ENCODE data around the gene RPS6KL1. TPM values are rescaled to one million over a fixed set of nuclear protein-coding genes. Genes with fewer than 3 reads are reported as not detected.
A peak's percentile ranks its signal among the peaks of the same experiment; 100 is the strongest.

Gene RPS6KL1
- total and polyA plus RNA-seq, 8 donors = 4.0 to 23.8 (median 7.2) TPM

GRCh38 chr14:74946659-74947281 lies 23.7 kb upstream of the RPS6KL1 start:
- no peaks in the 10 kb centered on the region for H3K36me3 ChIP-seq
- no peak overlapping the region for H3K27ac ChIP-seq
- FAIRE-seq = no peak
- WGBS, 2 donors = 22 to 23% methylated on average over 5 of the region's 5 CpGs
- no peak for ATAC-seq
- H3K27me3 ChIP-seq = no peaks in the 10 kb centered on the region
- DNase-seq = no peak
- H3K4me1 ChIP-seq = peaks cover 0 to 12% (median 11%) of the 10 kb centered on the region in 3 donors
- H3K4me3 ChIP-seq = no peak overlapping the region
- peak in 1 of 4 donors; percentile 7 for TF ChIP-seq CTCF (IDR thresholded peaks at IDR 0.05)
- H3K9me3 ChIP-seq = no peaks in the 10 kb centered on the region
- intact Hi-C loops (cut with DNase I) = loop anchor here in 2 of 3 donors (5.0 kb wide), 2 partner anchors 136 to 141 kb away; no protein-coding TSS in a partner anchor

GRCh38 chr14:74945852-74946658 lies 23.0 kb upstream of the RPS6KL1 start:
- 27 to 31% methylated on average over 17 of the region's 17 CpGs for WGBS, 2 donors
- intact Hi-C loops (cut with DNase I) = loop anchor here in 2 of 3 donors (5.0 kb wide), 2 partner anchors 136 to 141 kb away; no protein-coding TSS in a partner anchor
- Histone ChIP-seq H3K9me3 (no peaks in the 10 kb centered on the region), H3K27me3 (no peaks in the 10 kb centered on the region), H3K4me1 (peaks cover 0 to 6% (median 6%) of the 10 kb centered on the region in 3 donors), H3K4me3 (no peak overlapping the region), H3K27ac (no peak overlapping the region), H3K36me3 (no peaks in the 10 kb centered on the region)
- TF ChIP-seq CTCF (IDR thresholded peaks at IDR 0.05) = peak; percentile 82 to 91 (median 87)
- peak; percentile 62 to 86 (median 80) for DNase-seq
- FAIRE-seq = no peak
- peak; percentile 76 to 91 (median 88) for ATAC-seq

GRCh38 chr14:74945261-74945851 lies 22.3 kb upstream of the RPS6KL1 start:
- FAIRE-seq = no peak
- Histone ChIP-seq H3K4me3 (no peak overlapping the region), H3K36me3 (no peaks in the 10 kb centered on the region), H3K9me3 (no peaks in the 10 kb centered on the region), H3K27me3 (no peaks in the 10 kb centered on the region), H3K4me1 (no peaks in the 10 kb centered on the region), H3K27ac (no peak overlapping the region)
- peak; percentile 23 to 45 (median 34) for TF ChIP-seq CTCF (IDR thresholded peaks at IDR 0.05)
- ATAC-seq = peak; percentile 33 to 65 (median 47)
- intact Hi-C loops (cut with DNase I) = loop anchor here in 2 of 3 donors (5.0 kb wide), 2 partner anchors 137 to 142 kb away; no protein-coding TSS in a partner anchor
- peak in 2 of 6 donors; percentile 52 to 59 for DNase-seq
- 36 to 42% methylated on average over 17 of the region's 17 CpGs for WGBS, 2 donors

- Histone ChIP-seq H3K27me3 (no peaks in the 10 kb centered on the region), H3K27ac (no peak overlapping the region), H3K4me1 (no peaks in the 10 kb centered on the region), H3K4me3 (no peak overlapping the region), H3K9me3 (no peaks in the 10 kb centered on the region), H3K36me3 (no peaks in the 10 kb centered on the region)
- 81 to 85% methylated on average over 11 of the region's 11 CpGs for WGBS, 2 donors
- intact Hi-C loops (cut with DNase I) = no loop called here
- ATAC-seq (no peak), FAIRE-seq (no peak), DNase-seq (no peak)
- TF ChIP-seq CTCF (IDR thresholded peaks at IDR 0.05) = no peak
These were observed 19.5 kb upstream of the RPS6KL1 start for GRCh38 chr14:74942608-74943007.

Measured in pancreas (tissue), 10 donors.